H1 (cell line): ENCODE measurements around the gene CFAP100.

Experiments
- CTCF ChIP-seq, 3 experiments: IDR thresholded peaks; 1 replicate in 2 of 3; 2 replicates in 1 of 3; pipeline versions ENCODE4 v1.5.1 to v1.6.1; 2011; ENCODE audit warnings: low read length in 3 of 3, mild to moderate bottlenecking in 3 of 3, inconsistent platforms in 2 of 3, low read depth in 1 of 3, moderate library complexity in 1 of 3; ENCODE audit not compliant: insufficient read depth in 1 of 3; ENCODE audit errors: control extremely low read depth in 1 of 3
- EP300 ChIP-seq, 2 experiments: IDR thresholded peaks; 1 replicate in 1 of 2; 2 replicates in 1 of 2; pipeline ENCODE4 v1.6.1; 2011 to 2012; ENCODE audit warnings: low read depth in 2 of 2, low read length in 2 of 2, mild to moderate bottlenecking in 2 of 2, borderline replicate concordance in 1 of 2, inconsistent platforms in 1 of 2, moderate library complexity in 1 of 2
- MAX ChIP-seq: IDR thresholded peaks from 2 replicates; pipeline ENCODE4 v1.6.1; 2012; ENCODE audit warnings: inconsistent platforms
- PHF8 ChIP-seq: fragments of 200-600 bp; sonication (generic); conservative IDR thresholded peaks from 2 replicates; pipeline ENCODE4 v1.7.1; 2012; ENCODE audit warnings: low read depth, mild to moderate bottlenecking, inconsistent platforms, low read length, moderate library complexity
- POLR2A ChIP-seq, 2 experiments: IDR thresholded peaks; 1 replicate in 1 of 2; 2 replicates in 1 of 2; pipeline ENCODE4 v1.6.1; 2011; ENCODE audit warnings: low read depth in 2 of 2, low read length in 2 of 2, mild to moderate bottlenecking in 2 of 2; ENCODE audit errors: control extremely low read depth in 1 of 2
- POLR2AphosphoS5 ChIP-seq: IDR thresholded peaks from 2 replicates; pipeline ENCODE4 v1.6.1; 2011; ENCODE audit warnings: low read depth, low read length
- RAD21 ChIP-seq, 2 experiments: IDR thresholded peaks in 1 of 2; conservative IDR thresholded peaks in 1 of 2; 2 replicates each; pipeline ENCODE4 v1.6.1; 2011; ENCODE audit warnings: low read depth in 2 of 2, low read length in 2 of 2, improper control_type of control experiment in 1 of 2, inconsistent platforms in 1 of 2, mild to moderate bottlenecking in 1 of 2, moderate library complexity in 1 of 2

DNA sequence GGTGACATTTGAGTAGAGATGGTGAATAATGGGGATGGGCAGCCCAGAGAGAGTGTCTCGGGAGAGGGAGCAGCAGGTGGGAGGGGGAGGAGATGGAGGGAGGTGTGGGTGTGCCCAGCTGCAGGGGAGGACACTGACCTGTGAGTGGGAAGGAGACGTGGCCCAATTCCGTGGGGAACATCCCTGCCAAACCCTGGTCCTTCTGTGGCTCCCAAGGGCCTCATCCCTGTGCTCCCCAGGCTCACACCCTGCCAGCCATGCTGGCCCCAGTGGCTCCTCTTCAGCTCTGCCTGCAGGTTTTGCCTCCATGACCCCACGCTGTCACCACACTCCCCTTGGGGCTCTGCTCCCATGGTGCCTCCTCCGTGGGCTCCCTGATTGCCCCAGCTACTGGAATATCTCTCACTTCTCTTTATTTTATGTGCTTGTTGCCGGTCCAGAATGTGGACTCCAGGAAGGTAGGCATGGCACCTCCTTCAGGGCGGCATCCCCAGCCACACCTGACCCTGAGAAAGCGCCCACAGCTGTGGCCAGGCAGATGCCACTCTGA is 7.0 kb downstream of the CFAP100 start:
- TF ChIP-seq MAX (no peak), PHF8 (no peak), POLR2A (IDR thresholded peaks at IDR 0.05; ENCODE audit: control extremely low read depth in 1 of 2, low read depth in 2 of 2, low read length in 2 of 2) (no peak), POLR2AphosphoS5 (no peak), EP300 (IDR thresholded peaks at IDR 0.05; ENCODE audit: borderline replicate concordance in 1 of 2, low read depth in 2 of 2, low read length in 2 of 2) (no peak), CTCF (IDR thresholded peaks at IDR 0.05; ENCODE audit: control extremely low read depth in 1 of 3, insufficient read depth in 1 of 3, low read depth in 1 of 3, low read length in 3 of 3) (no peak), RAD21 (IDR thresholded peaks at IDR 0.05 in 1 of 2, conservative IDR thresholded peaks at IDR 0.05 in 1 of 2; ENCODE audit: low read depth in 2 of 2, low read length in 2 of 2) (no peak)
